ENCODE data around the gene TRABD. TPM values are rescaled to one million over a fixed set of nuclear protein-coding genes. Genes with fewer than 3 reads are reported as not detected.
A peak's percentile ranks its signal among the peaks of the same experiment; 100 is the strongest.

Gene TRABD
- total and polyA plus RNA-seq, 2 donors from 2014 or later, result 34.2 to 56.3 TPM

- peaks cover 0 to 45% (median 10%) of the 10 kb centered on the region in 3 donors for H3K4me1 ChIP-seq (ENCODE audit: control insufficient read depth in 2 of 3, insufficient read depth in 2 of 3, low read depth in 1 of 3, low read length in 3 of 3)
- FAIRE-seq, result no peak
Observed at GRCh38 chr22:50186761-50187523, 1.2 kb downstream of the TRABD start.

DNA sequence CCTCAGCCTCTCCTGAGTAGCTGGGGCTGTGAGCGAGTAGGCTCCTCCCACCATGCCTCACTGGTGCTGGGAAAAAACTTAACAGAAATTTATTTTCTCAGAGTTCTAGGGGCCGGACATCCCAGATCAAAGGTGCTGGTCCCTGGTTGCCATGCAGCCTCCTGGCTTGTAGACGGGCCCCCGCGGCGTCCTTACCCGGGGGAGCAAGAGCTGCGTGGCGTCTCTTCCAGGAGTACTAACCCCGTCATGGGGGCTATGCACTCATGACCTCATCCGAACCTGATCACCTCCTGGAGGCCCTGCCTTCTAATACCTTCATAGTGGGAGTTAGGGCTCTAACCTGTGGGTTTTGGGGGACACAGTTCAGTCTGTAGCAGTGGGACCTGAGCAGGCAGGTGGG, 2.6 kb downstream of the TRABD start:
- Histone ChIP-seq H3K36me3 (ENCODE audit: control insufficient read depth in 2 of 3, insufficient read depth in 3 of 3, low read length in 3 of 3) (no peaks in the 10 kb centered on the region), H3K27ac (ENCODE audit: low read depth in 2 of 2, low read length in 2 of 2) (no peak overlapping the region), H3K27me3 (ENCODE audit: control insufficient read depth, insufficient read depth, low read length) (no peaks in the 10 kb centered on the region), H3K4me3 (ENCODE audit: low read length in 3 of 3) (no peak overlapping the region), H3K9ac (ENCODE audit: low read length in 3 of 3) (no peak overlapping the region), H3K9me3 (ENCODE audit: control insufficient read depth in 2 of 3, insufficient read depth in 1 of 3, low read length in 3 of 3) (no peaks in the 10 kb centered on the region), H3K4me1 (ENCODE audit: control insufficient read depth in 2 of 3, insufficient read depth in 2 of 3, low read depth in 1 of 3, low read length in 3 of 3) (peaks cover 0 to 38% (median 5%) of the 10 kb centered on the region in 3 donors)
- DNase-seq, result peak in 2 of 5 donors; percentile 47 to 72
- FAIRE-seq, result no peak
- intact Hi-C loops (cut with DNase I), result no loop called here
- TF ChIP-seq CTCF (IDR thresholded peaks at IDR 0.05; ENCODE audit: borderline replicate concordance, extremely low read depth, insufficient read depth), result no peak

More at GRCh38 chr22:50186761-50187523, 1.2 kb downstream of the TRABD start:
- intact Hi-C loops (cut with DNase I), result no loop called here
- peak in 1 of 5 donors; percentile 83 for DNase-seq
- H3K27ac ChIP-seq (ENCODE audit: low read depth in 2 of 2, low read length in 2 of 2), result no peak overlapping the region
- H3K27me3 ChIP-seq (ENCODE audit: control insufficient read depth, insufficient read depth, low read length), result no peaks in the 10 kb centered on the region
- no peak for TF ChIP-seq CTCF (IDR thresholded peaks at IDR 0.05; ENCODE audit: borderline replicate concordance, extremely low read depth, insufficient read depth)
- peak overlapping the region in 2 of 3 donors; percentile 37 to 40 for H3K9ac ChIP-seq (ENCODE audit: low read length in 3 of 3)
- no peaks in the 10 kb centered on the region for H3K36me3 ChIP-seq (ENCODE audit: control insufficient read depth in 2 of 3, insufficient read depth in 3 of 3, low read length in 3 of 3)
- peak overlapping the region in 1 of 3 donors; percentile 54 for H3K4me3 ChIP-seq (ENCODE audit: low read length in 3 of 3)
- H3K9me3 ChIP-seq (ENCODE audit: control insufficient read depth in 2 of 3, insufficient read depth in 1 of 3, low read length in 3 of 3), result no peaks in the 10 kb centered on the region

DNA sequence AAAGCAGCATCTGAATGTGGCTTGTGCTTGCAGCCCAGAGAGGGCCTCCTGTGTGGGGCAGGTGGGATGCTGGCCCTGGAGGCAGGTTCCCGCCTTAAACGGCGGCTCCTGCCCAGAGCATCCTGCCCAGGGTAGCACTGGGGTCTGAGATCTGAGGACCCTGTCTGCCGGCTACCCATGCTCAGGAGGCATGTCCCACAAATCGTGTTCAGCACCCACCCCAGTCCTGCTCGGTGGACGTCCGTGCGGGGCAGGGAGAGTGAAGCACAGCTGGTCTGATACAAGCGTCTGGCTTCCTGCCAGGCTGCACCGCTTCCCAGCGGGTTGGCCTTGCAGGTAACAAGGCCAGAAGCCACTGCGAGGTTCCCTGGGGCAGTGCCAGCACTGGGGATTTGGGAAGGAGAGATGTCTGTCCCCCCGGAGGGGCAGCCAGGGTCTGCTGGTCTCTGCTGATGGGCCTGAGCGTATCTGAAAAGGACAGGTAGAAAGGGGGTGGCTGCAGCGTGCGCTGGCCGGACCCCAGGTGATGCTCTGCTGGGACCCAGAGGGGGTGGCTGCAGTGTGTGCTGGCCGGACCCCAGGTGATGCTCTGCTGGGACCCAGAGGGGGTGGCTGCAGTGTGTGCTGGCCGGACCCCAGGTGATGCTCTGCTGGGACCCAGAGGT, 3.6 kb downstream of the TRABD start:
- peaks cover 0 to 33% (median 4%) of the 10 kb centered on the region in 3 donors for H3K4me1 ChIP-seq (ENCODE audit: control insufficient read depth in 2 of 3, insufficient read depth in 2 of 3, low read depth in 1 of 3, low read length in 3 of 3)
- peaks cover 0 to under 1% (median 0%) of the 10 kb centered on the region in 3 donors for H3K36me3 ChIP-seq (ENCODE audit: control insufficient read depth in 2 of 3, insufficient read depth in 3 of 3, low read length in 3 of 3)
- no peak for TF ChIP-seq CTCF (IDR thresholded peaks at IDR 0.05; ENCODE audit: borderline replicate concordance, extremely low read depth, insufficient read depth)
- H3K27ac ChIP-seq (ENCODE audit: low read depth in 2 of 2, low read length in 2 of 2), result no peak overlapping the region
- DNase-seq, result peak in 2 of 5 donors; percentile 66 to 88
- no peaks in the 10 kb centered on the region for H3K9me3 ChIP-seq (ENCODE audit: control insufficient read depth in 2 of 3, insufficient read depth in 1 of 3, low read length in 3 of 3)
- H3K4me3 ChIP-seq (ENCODE audit: low read length in 3 of 3), result no peak overlapping the region
- H3K27me3 ChIP-seq (ENCODE audit: control insufficient read depth, insufficient read depth, low read length), result no peaks in the 10 kb centered on the region
- intact Hi-C loops (cut with DNase I), result no loop called here
- FAIRE-seq, result no peak
- no peak overlapping the region for H3K9ac ChIP-seq (ENCODE audit: low read length in 3 of 3)

All from kidney (tissue), 14 donors.